ENCODE results near the gene EIPR1.
A peak's percentile ranks its signal among the peaks of the same experiment; 100 is the strongest.

Gene EIPR1

DNA sequence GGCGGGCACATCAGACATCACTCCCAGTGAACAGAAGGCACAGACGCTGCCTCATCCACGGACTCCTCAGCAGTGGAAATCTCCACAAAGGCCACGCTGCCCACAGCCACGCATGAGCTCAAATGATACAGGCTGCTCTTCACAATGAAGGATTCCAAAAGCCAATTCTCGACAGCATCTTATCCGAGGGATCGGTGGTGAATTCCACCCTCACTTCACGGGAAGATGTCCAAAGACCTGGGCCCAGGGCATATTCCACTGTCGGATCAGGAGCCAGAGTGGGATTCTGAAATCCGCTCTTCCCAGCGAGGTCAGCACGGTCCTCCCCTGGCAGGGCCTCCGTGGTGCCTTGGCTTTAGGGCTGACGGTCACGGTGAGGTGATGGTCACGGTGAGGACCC lies 55.8 kb downstream of the EIPR1 start:
- DNase-seq: no peak

DNA sequence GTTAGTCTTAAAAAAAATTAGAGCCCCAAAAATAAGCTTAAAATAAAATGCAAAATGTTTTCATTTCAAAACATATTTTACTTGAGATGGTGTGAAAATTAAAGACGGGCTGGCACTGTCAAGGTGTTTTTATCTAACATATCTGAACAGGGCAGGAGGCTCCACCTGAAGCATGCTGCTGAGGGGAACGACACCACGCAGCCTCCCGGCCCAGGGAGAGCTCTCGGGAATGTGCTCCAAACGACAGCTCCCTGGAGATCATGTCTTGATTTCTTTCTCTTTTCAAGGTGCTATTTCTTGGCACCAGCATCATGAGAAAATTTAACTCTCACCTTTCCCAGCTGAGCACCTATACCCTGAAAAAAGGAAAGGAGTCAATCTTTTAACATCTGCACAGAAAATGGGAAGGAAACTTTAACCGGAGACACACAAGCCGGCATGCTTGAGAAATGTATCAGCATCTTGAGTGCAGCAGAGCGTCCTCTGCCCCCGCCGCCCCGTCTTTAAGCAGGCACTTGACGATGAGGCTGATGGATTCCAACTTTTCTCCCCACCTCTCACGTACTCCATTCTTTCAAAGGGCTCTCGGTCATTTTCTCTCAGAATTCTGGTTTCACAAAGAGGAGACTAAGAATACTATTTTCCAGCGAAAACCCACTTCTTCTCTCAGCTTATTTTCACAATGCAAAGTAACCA lies 56.6 kb downstream of the EIPR1 start:
- DNase-seq: no peak

DNA sequence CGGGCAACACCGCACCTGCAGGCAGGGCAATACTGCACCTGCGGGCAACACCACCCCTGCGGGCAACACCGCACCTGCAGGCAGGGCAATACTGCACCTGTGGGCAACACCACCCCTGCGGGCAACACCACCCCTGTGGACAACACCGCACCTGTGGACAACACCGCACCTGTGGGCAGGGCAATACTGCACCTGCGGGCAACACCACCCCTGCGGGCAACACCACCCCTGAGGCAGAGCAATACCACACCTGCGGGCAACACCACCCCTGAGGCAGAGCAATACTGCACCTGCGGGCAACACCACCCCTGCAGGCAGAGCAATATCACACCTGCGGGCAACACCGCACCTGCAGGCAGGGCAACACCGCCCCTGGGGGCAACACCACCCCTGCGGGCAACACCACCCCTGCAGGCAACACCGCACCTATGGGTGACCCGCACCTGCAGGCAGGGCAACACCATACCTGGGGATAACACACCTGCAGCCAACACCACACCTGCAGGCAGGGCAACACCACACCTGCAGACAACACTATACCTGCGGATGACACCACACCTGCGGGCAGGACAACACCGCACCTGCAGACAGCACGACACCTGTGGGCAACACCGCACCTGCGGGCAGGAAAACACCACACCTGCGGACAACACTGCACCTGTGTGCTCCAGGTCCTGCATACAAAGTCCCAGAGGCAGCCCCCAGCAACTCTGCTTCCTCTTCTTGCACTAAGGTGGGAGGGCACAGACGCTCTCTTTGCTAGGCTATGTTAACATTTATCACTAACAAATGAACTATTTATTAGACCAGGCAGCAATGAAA lies 57.7 kb downstream of the EIPR1 start:
- no peak for DNase-seq

DNA sequence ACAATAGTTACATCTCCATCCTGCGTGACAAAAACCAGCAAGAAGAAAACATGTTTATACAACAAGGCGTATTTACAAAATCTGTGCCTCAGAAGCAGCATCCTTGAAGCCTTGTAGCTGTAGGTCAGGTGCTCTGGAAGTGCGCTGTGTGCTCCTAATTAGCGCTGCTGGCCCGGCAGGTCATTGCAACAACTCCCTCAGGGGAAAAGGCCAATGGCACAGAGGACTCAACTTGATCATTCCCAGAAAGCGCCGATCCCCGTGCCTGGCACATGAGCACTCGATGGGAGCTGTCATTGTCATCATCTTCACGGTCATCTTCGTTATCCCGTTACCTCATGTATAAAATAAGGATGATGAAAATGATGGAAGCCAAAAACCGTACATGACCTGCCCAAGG lies 58.5 kb downstream of the EIPR1 start:
- no peak for DNase-seq

DNA sequence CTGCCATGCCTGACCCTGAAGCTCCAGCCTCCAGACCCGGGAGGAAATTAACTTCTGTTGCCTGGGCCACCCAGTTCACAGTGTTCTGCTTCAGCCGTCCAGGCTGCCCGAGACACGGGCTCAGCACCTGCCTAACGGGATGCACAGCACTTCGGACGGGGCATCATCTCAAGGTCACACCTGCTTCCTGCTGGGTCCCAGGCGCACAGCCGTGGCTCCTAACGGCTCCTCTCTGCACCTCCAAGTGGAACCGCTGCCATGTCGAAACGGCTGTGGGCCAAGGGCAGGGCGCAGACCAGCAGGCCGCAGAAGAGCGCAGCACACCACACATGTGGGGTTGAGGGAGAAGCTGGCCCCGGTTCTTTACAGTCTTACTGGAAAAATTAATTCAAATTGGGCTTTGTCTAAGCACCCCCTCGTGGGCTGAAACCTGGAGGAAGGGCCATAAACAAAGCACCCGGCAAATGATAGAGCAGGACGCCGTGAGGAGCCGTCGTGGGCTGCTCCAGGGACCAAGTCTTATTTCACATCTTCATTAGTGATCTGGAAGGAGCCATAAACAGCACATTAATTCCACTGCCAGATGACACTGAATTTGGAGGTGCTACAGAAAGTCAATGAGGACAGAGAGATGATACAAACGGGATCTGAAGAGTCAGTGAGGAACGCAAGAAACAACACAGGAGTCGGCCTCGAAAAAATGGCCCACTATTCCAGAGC lies 59.6 kb downstream of the EIPR1 start:
- DNase-seq: no peak

DNA sequence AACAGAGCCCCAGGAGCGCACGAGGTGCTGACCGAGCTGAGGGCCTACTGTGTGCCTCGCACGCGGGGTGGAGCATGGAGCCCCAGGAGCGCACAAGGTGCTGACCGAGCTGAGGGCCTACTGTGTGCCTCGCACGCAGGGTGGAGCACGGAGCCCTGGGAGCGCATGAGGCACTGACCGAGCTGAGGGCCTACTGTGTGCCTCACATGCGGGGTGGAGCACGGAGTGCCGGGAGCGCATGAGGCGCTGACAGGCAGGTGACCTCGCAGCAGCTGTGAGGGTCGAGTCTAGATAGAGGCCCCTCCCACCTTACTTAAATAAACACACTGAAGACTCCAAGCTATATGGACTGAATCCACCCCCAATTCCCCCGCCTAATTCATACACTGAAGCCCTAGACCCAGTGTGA lies 60.3 kb downstream of the EIPR1 start:
- DNase-seq: no peak

DNA sequence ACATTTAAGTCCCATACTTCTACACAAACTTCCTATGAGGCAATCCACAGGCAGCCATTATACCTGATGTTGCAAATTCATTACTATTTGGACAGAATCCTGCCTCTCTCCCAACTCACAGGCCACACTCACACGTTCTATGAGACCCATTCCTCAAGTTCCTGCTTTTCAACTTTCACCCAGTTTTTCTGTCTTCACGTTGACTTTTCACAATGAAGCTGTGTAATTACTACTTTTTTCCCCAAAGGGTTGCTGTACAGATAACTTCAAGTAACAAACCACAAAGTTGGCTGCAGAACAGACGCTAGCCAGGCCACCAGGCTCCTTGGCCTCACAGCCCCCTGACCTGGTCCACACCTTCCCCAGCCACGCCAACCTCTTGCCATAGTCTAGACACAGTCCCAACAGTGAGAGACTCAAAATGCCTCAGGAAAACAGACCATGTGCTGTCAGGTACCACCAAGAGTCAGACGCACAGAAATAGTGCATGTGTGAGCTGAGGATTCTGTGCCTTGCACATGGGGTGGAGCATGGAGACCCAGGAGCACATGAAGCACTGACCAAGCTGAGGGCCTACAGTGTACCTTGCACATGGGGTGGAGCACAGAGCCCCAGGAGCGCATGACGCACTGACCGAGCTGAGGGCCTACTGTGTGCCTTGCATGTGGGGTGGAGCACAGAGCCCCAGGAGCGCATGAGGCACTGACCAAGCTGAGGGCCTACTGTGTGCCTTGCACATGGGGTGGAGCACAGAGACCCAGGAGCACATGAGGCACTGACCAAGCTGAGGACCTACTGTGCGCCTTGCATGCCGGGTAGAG lies 61.0 kb downstream of the EIPR1 start:
- no peak for DNase-seq

DNA sequence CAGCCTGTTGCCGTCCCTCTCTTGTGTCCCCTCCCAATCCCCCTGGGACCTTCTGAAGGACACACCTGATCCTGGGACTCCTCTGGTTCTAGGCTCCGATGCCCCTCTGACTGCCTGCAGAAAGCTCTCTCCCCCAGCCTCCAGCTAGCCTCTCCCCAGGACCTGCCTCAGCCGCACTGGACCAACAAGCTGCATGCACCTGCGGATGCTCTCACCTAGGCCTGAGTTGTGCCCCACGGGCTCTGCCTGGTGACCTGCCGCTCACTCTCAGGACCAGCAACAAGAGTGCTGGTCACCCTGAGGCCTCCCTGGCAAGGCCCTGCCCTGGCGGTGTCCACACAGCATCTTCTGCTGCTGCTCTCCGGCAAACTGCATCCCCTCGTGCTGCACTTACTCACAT lies 63.0 kb downstream of the EIPR1 start:
- DNase-seq: no peak

DNA sequence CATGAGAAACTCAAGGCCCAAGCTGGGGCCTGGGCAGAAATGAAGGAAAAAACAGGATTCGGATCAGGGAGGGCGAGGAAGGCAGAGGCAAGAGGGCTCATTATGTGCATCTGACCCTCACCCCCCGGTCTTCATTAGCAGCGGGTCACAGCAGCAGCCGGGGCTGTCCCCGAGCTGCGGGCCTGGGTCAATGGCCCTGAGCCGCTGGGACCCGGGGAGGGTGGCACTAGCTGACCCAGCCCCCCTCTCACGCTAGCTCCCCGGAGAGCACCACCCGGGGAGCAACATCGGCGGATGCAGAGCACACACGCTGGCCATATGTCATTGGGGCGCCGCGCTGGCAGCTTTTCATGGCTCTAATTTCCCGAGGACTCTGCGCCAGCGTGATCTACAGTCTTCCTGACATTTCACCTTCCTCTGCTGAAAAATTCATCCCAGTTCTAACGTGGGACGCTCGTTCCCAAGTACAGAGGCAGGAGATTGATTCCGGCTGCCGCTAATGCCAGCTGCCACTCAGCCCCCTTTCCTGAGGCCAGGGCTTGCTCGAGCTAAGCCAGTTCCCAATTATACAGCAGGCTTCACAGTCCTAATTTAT lies 63.7 kb downstream of the EIPR1 start:
- no peak for DNase-seq

DNA sequence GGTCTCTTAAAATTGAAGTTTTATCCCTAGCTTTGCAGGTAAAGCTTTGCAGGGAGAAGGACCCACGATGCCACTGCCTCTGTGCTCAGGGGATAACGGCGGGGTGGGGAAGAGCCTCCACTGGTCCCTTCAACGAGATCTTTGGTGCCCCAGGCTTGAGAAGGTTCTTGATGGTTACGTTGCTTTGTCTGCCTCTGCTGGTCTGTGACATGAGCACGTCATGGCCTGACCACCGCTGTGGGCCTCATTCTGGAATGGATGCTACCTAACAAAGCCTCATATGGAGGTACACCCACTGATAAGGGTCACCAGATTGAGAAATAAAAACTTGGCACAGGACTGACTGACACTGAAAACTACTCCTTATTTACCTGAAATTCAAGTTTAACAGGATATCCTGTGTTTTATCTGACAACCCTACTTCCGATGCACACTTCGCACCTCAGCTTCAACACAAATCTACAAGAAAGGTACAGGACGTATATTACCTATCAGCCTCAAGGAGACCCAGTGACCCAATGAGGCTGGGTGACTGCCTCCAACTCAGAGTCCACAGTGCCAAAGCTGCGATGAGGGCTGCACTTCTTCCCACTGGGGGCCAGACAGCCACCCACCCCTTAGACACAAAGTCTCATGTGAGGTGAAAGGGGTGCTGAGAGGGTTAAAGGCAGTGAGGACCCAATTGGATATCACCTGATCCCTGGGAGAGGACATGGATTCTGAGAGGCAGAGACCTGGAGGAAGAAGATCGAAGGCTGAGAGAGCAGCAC lies 64.9 kb downstream of the EIPR1 start:
- DNase-seq: no peak

DNA sequence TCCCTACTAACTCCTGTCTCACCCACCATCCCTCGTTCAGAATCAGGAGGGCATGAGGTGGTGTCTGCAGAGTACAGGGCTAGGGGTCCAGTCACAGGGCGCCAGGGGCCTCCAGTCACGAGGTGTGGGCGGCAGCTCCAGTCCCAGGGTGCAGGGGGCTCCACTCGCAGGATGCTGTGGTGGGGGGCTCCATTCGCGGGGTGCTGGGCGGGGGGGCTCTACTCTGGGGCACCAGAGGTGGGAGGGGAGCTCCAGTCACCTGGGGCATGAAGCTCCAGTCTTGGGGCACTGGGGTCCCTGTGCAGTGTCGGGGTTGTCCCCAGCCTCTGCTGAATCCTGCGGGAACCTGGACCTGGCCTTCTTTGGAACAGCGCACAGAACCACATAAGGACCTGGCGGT lies 66.0 kb downstream of the EIPR1 start:
- DNase-seq: no peak

DNA sequence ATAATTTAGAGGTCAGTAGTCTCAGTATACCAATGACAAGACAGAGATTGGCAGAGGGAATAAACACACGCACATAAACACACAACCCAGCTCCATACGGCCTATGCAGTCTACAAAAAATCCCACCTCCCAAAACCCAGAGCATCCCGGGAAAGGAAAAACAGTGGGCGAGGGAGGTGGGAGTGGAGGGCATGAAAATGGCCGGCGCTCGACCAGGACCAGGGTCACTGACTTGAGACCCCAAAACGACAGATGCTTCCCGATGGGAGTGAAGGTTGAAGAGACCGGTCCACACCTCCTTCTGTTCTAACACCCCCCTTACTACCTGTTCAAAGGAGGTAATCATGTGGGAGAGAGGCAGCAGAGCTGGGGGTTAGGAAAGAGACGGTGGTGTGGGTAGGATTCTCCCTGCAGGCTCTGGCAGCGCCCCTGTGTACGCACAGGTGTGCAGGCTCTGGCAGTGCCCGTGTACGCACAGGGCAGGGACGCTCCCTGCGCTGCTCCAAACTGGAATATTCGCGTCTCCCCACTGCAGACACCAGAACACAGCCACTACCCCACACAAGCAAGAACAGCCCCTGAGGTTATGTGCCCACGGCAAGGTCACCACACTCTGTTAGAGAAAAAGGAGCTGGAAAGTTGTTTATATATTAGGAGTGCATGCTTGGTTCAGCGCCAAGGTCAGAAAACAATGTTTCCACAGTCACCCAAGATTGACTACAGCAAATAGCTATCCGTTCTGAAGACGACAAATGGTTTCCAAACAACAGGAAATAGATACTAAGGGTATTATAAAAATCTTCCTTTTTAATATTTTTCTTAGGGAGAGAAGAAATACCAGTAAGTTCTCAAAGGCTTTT lies 67.9 kb downstream of the EIPR1 start:
- no peak for DNase-seq

DNA sequence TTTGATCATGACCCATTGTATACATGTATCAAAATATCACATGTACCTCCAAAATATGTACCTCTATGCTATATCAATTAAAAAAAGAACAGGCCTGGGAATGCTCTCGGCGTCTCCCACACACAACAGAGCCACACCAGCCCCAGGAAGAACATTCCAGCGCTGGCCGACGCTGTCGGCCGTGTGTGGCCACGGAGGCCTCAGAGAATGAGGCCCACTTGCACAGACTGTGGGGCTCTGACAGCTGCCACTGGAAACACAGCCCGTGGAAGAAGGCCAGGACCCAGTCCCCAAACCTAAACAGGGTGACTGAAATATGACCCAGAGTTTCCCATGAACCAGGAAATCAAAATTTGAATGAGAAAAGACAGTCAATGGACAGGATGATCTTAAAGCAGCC lies 69.7 kb downstream of the EIPR1 start:
- no peak for DNase-seq

DNA sequence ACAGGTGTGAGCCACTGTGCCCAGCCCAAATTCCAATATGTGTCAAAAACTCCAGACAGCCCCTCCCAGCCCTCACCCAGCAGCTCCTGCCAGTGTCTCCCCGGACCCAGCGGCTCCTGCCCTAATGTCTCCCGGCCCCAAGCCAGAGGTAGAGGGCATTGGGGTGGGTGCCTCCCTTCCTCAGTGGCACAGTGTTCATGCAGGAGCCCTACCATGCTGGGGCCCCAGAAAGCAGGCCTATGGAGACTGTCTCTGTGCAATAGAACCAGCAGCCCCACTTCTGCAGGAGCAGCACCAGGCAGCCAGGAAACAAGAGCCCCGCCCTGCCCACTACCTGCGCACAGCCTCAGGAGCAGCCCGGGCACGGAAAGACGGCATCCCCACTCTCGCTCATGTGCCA lies 70.4 kb downstream of the EIPR1 start:
- DNase-seq: no peak

DNA sequence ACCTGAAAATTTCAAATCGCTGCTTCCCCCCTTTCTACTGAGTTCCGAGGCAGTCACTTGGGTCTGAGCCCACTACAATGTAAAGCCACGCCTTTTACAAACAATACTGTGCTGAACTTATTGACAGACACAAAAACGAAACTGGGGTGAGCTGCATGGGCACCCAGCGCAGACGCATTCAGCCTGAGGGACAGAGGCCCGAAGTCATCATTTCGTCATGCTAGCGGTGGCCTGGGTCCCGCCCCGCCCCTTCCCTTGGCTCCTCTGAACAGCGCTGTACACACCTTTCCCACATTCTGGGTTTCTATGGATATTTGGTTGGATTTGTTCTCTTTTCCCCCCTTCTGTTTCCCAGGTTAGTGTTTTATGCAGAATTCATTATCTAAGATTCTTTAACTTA lies 71.7 kb downstream of the EIPR1 start:
- DNase-seq: no peak

DNA sequence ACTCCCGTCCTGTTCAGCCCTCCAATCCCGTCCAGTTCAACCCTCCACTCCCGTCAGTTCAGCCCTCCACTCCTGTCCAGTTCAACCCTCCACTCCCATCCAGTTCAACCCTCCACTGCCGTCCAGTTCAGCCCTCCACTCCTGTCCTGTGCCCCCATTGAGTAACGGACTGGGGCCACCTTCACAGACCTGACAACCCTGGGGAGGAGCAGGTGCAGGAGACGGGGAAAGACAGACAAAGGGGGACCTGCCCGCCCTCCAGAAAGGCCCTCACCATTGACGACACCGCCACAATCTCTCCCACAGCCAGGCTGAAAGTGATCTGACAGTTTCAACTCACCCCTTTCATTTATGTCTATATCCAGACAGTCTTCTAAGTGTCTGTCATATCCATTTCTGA lies 72.2 kb downstream of the EIPR1 start:
- DNase-seq: no peak

DNA sequence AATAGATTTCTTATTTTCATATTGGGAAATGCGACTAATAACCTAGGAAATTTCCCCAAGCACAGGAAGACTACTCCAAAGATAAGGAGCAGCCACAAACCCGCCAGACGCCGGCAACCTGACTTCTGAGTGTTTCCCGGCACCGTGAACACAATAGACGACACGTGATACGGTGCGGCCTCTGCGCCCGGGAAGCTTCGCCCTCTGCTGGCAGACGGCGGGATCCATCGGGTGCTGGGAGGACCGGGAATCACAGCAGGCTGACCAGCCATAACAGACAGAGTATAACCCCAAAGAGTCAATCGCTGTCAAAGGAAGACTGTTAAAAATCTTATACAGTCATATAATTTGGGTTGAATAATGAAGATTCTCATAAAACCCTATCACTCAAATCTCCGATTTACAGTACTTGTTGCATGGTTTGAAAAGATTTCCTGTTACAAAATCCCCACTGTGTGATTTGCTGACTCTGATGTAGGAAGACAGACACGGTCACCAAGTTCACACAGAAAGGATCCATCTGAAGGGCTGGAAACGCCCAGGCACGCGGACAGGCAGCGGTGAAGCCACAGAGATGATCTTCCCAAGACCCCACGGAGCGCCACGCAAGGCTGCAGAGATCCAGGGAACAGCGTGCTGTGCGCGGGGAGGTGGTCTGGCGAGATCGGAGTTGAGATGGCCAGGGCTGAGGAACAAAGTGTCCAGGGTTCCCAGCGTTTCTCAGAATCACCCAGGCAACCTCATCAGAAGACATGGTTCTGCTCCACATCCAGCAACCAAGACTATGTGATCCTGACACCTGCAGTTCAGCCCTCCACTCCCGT lies 73.8 kb downstream of the EIPR1 start:
- DNase-seq: peak; percentile 93

DNA sequence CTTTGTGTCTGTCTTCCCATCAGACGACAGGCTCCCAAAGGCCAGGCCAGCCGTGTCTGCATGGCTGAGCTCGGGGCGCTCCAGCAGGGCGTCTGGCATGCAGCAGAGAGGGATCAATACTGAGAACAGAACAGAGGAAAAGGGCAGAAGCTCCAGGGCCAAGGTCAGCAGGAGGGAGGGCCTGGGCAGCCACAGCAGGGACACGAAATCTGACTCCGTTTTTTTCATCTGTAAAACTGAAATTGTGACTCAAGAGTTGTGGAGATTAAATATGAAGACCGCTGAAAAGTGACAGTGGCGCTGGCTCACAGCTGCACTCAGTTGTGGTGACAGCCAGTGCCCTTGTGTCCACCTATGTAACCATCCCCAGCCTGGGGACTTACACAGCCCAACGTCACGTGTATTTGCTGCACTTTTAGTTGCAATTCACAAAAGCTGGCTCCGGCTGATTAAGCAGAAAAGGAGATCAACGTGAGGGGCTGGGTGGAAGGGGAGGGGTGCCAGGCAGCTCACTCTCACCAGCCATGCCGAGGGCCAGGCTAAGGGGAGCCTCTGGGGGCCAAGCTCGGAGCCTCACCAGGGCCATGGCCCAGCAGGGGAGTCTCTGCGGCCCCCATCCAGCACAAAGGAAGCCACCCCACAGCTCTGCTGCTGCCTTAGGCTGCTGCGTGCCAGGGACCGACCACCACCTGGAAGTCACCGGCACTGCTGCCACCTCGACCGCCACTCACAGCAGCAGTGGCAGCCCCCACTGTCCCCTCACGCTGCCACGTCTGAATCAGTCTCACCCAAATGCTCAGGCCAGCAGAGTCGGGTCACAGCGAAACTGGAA lies 74.7 kb downstream of the EIPR1 start:
- DNase-seq: no peak

DNA sequence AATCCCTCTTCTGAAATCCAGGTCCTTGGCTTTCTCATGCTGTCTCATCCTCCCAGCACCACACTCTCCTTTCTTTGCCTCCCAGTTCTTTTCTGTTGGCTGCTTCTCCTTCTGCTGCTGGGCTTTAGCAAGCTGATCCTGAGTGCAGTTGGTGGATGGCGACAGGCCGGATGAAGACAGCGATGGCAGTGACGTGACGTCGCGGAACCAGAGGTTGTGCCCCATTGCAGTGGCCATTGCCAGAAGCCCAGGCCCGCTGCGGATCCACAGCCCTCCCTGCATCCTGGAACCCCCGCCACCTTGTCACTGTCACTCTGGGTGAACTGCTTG lies 75.2 kb downstream of the EIPR1 start:
- no peak for DNase-seq
